Effector memory CD4-positive, alpha-beta T cell (primary cell): ENCODE results near the gene CALML6.

ENCODE experiments used
- DNase-seq, 3 donors: peaks; one replicate each; pipeline ENCODE4 v3.0.0-alpha.2; 2020
- H3K27ac ChIP-seq: 2 replicates; pipeline ENCODE4 v1.7.0; 2013; ENCODE audit warnings: mild to moderate bottlenecking, low read length, moderate library complexity; ENCODE audit not compliant: insufficient read depth, poor library complexity, severe bottlenecking
- H3K27me3 ChIP-seq: replicated peaks from 2 replicates; pipeline ENCODE4 v1.7.0; 2013; ENCODE audit warnings: mild to moderate bottlenecking, low read length; ENCODE audit not compliant: insufficient read depth, control insufficient read depth, poor library complexity, severe bottlenecking
- H3K36me3 ChIP-seq: 2 replicates; pipeline ENCODE4 v1.7.0; 2013; ENCODE audit warnings: mild to moderate bottlenecking, low read length, moderate library complexity; ENCODE audit not compliant: control insufficient read depth, insufficient read depth
- H3K4me1 ChIP-seq: 2 replicates; pipeline ENCODE4 v1.7.0; 2013; ENCODE audit warnings: low read length, mild to moderate bottlenecking; ENCODE audit not compliant: control insufficient read depth, insufficient read depth, poor library complexity, severe bottlenecking
- H3K4me3 ChIP-seq: 2 replicates; pipeline ENCODE4 v1.7.0; 2013; ENCODE audit warnings: low read length, low read depth, mild to moderate bottlenecking; ENCODE audit not compliant: insufficient read depth, poor library complexity, severe bottlenecking
- H3K9me3 ChIP-seq: 2 replicates; pipeline ENCODE4 v1.7.0; 2013; ENCODE audit warnings: mild to moderate bottlenecking, low read length, moderate library complexity; ENCODE audit not compliant: control insufficient read depth

Gene CALML6

DNA sequence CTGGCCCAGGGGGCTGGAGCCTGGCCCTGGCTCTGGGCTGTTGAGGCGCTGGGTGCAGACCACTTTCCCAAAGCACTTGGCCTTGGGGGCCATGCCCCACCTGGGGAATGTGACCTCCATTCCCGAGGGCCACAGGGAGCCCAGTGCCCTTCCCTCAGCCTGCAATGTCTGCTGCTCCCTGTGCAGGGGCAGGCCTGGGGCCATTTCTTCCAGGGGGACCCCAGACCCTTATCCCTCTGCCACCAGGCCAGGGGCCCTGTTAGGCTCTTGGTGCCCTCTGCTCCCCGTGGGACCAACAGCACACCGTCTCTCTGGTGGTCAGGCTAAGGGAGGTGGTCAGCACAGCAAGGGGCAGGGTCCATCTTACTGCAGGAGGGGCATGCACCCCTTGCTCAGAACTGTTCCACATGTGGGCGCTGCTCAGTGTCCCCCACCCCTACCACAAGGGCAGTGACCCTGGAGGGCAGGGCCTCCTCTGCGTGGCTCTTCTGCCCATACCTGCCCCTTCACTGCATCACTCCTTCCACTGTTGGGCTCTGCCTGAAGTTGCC, 5.1 kb downstream of the CALML6 start:
- DNase-seq: no peak
- Histone ChIP-seq H3K9me3 (no peaks in the 10 kb centered on the region), H3K27me3 (no peaks in the 10 kb centered on the region), H3K27ac (no peak overlapping the region), H3K4me1 (peaks cover 17% of the 10 kb centered on the region), H3K36me3 (no peaks in the 10 kb centered on the region), H3K4me3 (no peak overlapping the region)

DNA sequence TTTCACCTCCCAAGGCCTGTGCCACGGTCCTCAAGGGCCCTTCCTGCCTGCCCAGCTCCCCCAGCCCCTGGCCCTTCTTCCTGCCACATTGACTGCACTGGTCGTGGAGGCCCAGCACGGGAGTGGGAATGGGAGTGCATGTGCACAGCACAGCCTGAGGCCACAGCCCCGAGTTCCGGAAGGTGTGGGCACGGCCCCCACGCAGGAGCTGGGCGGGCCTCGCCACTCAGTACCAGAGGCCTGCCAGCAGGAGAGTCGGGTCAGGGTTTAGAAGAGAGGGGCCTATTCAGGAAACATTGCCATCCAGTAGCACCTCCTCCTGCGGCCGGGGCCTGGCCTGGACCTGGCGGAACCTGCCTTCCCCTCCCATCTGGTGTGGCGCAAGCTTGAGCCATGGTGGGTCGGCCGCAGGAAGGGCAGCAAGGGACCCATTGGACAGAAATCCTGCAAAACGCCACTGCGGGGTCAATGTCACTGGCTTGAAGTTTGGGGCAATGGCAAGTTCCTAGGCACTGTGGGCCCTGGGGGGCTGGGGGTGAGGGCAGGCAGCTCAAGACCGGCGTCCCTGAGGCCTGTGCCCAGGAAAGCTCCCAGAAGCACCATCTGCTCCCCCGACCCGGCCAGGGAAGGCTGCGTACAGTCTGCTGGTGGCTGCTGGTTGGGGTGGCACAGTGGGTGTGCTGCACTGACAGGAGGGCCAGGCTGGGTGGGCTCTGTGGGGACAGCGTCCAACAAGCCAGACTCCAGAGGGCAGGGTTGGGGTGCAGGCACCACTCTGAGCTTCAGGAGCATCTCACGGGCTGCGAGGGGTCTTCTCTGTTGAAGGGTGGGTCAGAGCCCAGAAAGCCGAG, 5.8 kb downstream of the CALML6 start:
- H3K36me3 ChIP-seq: no peaks in the 10 kb centered on the region
- no peak overlapping the region for H3K27ac ChIP-seq
- no peak for DNase-seq
- H3K4me3 ChIP-seq: no peak overlapping the region
- H3K27me3 ChIP-seq: no peaks in the 10 kb centered on the region
- H3K9me3 ChIP-seq: no peaks in the 10 kb centered on the region
- H3K4me1 ChIP-seq: peaks cover 17% of the 10 kb centered on the region

DNA sequence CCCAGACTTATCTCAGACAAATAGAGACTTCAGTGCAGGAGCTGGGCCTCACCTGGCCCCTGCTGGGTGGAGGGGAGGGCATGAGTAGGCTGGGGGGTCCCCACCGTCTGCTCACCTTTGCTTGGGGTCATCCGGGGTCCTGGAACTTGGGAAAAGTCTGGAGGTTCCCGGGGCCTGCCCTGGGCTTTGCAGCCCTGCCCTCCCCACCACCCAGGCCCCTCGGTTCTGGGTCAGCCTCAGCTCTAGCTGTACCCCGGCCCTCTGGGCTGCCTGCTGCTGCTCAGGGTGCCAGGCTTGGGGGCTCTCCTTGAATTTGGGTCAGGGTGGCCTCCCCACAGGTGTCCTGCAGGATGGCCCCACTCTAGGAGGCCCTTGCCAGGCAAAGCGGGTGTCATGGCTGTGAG, 6.4 kb downstream of the CALML6 start:
- no peaks in the 10 kb centered on the region for H3K27me3 ChIP-seq
- H3K27ac ChIP-seq: no peak overlapping the region
- DNase-seq: no peak
- no peak overlapping the region for H3K4me3 ChIP-seq
- H3K36me3 ChIP-seq: no peaks in the 10 kb centered on the region
- peaks cover 17% of the 10 kb centered on the region for H3K4me1 ChIP-seq
- H3K9me3 ChIP-seq: no peaks in the 10 kb centered on the region

DNA sequence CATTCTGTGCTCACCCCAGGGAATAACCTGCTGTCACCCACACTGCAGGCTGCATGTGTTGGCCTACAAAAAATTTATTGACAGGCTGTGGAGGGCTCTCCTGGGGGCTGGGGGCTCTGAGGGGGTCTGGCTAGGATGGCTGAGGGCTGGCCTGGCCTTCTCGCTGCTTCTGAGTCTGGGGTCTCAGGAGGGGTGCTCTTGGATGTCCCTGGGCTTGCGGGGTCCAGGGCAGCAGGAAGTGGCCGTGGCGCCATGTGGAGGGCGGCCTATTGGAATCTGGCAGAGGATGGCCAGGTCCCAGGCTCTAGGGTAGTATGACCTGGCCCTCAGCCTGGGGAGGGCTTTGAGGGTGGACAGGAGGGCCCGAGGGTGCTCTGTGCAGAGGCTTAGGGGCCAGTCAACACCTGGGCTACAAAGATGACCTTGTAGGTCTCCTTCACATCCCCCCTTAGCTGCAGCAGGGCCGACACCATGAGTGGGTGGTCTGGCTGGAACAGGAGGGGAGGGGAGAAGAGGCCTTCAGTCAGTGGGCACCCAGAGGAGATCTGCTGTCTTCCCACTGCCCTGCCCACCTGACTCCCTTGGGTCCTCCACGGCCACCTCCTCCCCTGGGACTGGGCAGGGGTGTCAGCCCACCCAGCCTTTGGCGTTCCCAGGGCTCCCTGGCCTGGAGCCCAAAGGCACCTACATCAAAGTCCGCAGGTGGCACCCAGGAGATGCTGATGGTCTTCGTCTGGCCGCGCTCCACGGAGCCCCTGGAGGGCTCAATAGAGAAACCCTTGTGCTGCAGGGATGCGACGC, 7.0 kb downstream of the CALML6 start:
- Histone ChIP-seq H3K4me3 (no peak overlapping the region), H3K36me3 (no peaks in the 10 kb centered on the region), H3K27me3 (no peaks in the 10 kb centered on the region), H3K9me3 (no peaks in the 10 kb centered on the region), H3K4me1 (peaks cover 17% of the 10 kb centered on the region), H3K27ac (no peak overlapping the region)
- no peak for DNase-seq

DNA sequence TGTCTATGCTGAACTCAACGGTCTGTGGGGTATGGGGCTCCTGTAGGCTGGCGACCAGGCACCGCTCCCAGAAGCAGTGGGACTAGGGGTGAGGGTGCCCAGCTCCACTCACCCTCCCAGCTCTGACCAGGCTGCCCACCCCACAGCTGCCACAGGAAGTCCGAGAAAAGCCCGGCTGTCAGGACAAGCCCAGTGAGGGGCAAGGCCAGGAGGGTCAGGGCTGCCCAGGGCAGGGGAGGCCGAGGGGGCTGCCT, 7.6 kb downstream of the CALML6 start:
- H3K27me3 ChIP-seq: no peaks in the 10 kb centered on the region
- no peaks in the 10 kb centered on the region for H3K9me3 ChIP-seq
- no peak overlapping the region for H3K27ac ChIP-seq
- peaks cover 17% of the 10 kb centered on the region for H3K4me1 ChIP-seq
- DNase-seq: no peak
- H3K36me3 ChIP-seq: no peaks in the 10 kb centered on the region
- H3K4me3 ChIP-seq: no peak overlapping the region

DNA sequence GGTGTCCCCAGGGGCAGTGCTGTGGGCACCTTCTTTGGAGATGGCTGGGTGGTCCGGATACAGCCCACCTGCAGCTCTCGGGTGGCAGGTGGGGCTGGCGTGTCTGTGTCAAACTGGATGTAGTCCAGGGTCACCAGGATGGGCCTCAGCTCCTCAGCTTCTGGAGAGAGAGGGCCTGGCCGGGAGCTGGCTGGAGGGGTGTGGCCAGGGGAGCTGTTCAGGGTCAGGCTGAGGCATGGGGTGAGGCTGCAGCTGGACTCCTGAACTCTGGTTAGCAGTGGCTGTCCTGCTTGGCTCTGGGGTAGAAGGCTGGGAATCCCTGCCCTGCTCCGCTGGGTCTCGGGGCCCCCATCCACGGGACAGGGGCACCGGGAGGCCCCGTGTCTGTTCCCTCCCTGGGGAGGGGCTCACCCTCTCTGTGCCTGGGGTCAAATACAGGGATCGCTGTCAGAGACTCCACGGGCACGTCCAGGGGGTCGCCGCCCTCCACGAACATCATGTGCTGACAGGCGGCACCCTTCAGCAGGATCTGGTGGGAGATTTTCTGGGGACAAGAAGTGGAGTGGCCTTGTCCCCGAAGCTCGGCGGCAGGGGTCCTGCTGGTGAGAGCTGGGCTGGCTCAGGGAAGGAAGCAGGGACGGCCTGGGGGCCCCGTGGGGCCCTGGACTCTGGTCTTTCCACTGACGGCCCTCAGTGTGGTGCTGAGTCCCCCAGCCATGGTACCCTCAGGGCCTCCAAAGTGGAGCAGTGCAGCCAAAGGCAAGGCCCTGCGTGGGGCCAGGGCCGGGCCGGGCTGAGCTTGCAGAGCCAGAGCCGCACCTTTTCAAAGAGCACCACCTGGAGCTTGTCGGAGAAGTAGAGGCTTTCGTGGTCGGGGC, 8.1 kb downstream of the CALML6 start:
- Histone ChIP-seq H3K4me3 (no peak overlapping the region), H3K9me3 (no peaks in the 10 kb centered on the region), H3K27me3 (no peaks in the 10 kb centered on the region), H3K27ac (no peak overlapping the region), H3K4me1 (peaks cover 14% of the 10 kb centered on the region), H3K36me3 (no peaks in the 10 kb centered on the region)
- no peak for DNase-seq

DNA sequence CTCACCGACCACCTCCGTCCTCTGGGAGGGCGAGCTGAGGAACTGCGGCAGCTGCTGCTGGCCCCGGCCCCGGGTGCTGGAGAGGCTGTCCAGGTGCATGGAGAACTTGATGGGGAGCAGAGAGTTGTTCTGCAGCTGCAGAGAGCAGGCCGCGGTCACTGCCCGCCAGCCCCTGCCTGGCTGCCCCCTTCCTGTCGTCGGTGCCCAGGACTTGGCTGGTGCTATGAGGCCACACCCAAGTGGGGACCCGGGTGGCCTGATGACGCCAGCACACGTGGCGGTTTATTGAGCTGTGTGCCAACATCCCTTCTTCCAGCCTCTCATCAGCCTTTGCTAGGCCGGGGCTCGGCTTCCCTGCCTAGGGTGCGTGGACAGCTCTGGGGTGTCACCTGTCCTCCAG, 9.3 kb downstream of the CALML6 start:
- no peaks in the 10 kb centered on the region for H3K36me3 ChIP-seq
- no peak overlapping the region for H3K4me3 ChIP-seq
- peaks cover 5% of the 10 kb centered on the region for H3K4me1 ChIP-seq
- H3K9me3 ChIP-seq: no peaks in the 10 kb centered on the region
- DNase-seq: no peak
- H3K27ac ChIP-seq: no peak overlapping the region
- no peaks in the 10 kb centered on the region for H3K27me3 ChIP-seq

DNA sequence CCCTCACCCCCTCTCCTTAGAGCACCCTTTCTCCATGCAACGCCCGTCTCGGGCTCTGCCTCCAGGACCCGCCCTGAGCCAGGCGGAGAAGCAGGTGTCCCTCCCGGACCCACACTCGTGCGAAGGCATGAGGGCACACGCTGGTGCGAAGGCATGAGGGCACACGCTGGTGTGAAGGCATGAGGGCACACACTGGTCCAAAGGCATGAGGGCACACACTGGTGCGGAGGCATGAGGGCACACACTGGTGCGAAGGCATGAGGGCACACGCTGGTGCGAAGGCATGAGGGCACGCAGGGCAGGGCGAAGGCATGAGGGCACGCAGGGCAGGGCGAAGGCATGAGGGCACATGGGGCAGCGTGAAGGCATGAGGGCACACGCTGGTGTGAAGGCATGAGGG, 9.8 kb downstream of the CALML6 start:
- Histone ChIP-seq H3K4me3 (no peak overlapping the region), H3K27ac (no peak overlapping the region), H3K27me3 (no peaks in the 10 kb centered on the region), H3K9me3 (no peaks in the 10 kb centered on the region), H3K36me3 (no peaks in the 10 kb centered on the region), H3K4me1 (peaks cover 2% of the 10 kb centered on the region)
- no peak for DNase-seq

DNA sequence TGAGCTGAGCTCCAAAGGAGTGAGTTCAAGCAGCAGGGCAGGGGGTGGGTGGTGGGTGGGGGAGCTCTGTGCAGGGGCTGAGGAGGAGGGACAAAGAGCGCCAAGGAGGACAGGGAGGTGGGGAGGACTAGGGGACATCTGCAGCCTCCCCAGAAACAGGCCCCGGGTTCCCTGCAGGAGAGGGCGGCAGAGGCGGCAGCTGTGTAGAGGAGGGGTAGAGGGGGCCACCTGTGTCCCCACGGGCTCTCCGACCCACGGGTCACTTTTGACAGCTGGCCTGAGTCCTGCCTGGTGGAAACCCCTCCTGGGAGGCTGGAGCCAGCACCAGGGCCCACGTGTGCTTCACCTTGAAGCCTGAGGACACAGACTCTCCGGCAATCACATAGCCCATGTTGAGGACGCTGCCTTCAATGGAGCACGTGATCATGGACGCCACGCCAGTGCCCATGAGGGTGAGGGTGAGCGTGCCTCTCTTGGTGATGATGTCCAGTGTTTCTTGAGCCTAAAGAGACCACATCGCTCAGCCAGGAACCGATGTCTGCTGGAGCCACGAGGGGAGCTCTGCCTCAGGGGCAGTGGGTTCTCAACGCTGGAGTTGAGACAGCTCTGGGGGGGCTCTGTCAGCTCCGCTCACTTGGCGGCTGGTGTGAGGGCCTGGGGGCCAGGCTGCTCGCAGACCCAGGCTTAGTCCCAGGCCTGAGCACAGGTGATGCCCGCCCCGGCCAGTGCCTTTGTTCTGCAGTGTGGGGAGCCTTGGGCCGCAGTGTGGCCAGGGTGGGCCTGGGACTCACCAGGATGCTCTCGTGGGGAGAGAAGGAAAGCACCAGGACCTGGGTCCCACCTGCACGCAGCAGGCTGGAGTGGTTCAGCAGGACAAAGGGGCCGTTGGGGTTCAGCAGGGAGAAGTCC, 10.6 kb downstream of the CALML6 start:
- Histone ChIP-seq H3K27ac (no peak overlapping the region), H3K4me1 (no peaks in the 10 kb centered on the region), H3K36me3 (no peaks in the 10 kb centered on the region), H3K9me3 (no peaks in the 10 kb centered on the region), H3K27me3 (no peaks in the 10 kb centered on the region), H3K4me3 (no peak overlapping the region)
- DNase-seq: no peak
